OCI-LY7 (cell line): ENCODE results near the gene GP1BA. TPM values are rescaled to one million over a fixed set of nuclear protein-coding genes. Genes with fewer than 3 reads are reported as not detected.
"Not testable (repeated sequence)": the region's sequence is repeated elsewhere in the genome, so short reads cannot be mapped to it uniquely, and the experiment has no call there.

Experiments
- BruUV-seq: library from RNA; stranded (reverse); fragments of 400-500 nt; replicated peaks from 2 replicates; lab custom pipeline; 2021; lab: Mats Ljungman, UMichigan
- CTCF ChIA-PET: fragments of 300-600 bp; sonication (Branson Sonifier 250); formaldehyde crosslinking; loops from one replicate; lab custom pipeline; 2022; ENCODE audit warnings: antibody characterized with exemption; ENCODE audit not compliant: unreplicated experiment; lab: Charles Lee
- POLR2A ChIA-PET: fragments of 300-600 bp; sonication (Branson Sonifier 250); formaldehyde crosslinking; loops from one replicate; lab custom pipeline; 2022; ENCODE audit warnings: antibody characterized with exemption; lab: Charles Lee
- DNase-seq: peaks from one replicate; pipeline ENCODE4 v3.0.0-alpha.2; 2015; ENCODE audit warnings: low spot score
- H2AFZ ChIP-seq: fragments of 200-600 bp; sonication (generic), shearing (Covaris generic); 2 replicates; pipeline ENCODE4 v1.6.1; 2014; ENCODE audit warnings: mild to moderate bottlenecking, antibody characterized with exemption, low read length, moderate library complexity
- H3K27ac ChIP-seq: fragments of 200-600 bp; sonication (generic); 2 replicates; pipeline ENCODE4 v1.5.1; 2014; ENCODE audit warnings: mixed run types, low read depth, mild to moderate bottlenecking, moderate library complexity, low read length, inconsistent platforms; ENCODE audit not compliant: poor library complexity, severe bottlenecking
- H3K36me3 ChIP-seq: fragments of 200-600 bp; sonication (generic); 2 replicates; pipeline ENCODE4 v1.6.1; 2014; ENCODE audit warnings: mild to moderate bottlenecking, antibody characterized with exemption, low read length, moderate library complexity, mixed read lengths; ENCODE audit not compliant: insufficient read depth
- H3K4me1 ChIP-seq: fragments of 200-600 bp; sonication (generic); 2 replicates; pipeline ENCODE4 v1.5.1; 2014; ENCODE audit warnings: mild to moderate bottlenecking, low read length; ENCODE audit not compliant: insufficient read depth, poor library complexity, severe bottlenecking
- H3K4me2 ChIP-seq: fragments of 200-600 bp; sonication (generic); 2 replicates; pipeline ENCODE4 v1.6.1; 2014; ENCODE audit warnings: mild to moderate bottlenecking, low read length
- H3K4me3 ChIP-seq: fragments of 200-600 bp; sonication (generic); 2 replicates; pipeline ENCODE4 v1.5.1; 2014; ENCODE audit warnings: mild to moderate bottlenecking, low read depth, low read length; ENCODE audit not compliant: poor library complexity, severe bottlenecking
- H3K79me2 ChIP-seq: fragments of 200-600 bp; sonication (generic); 2 replicates; pipeline ENCODE4 v1.6.1; 2016; ENCODE audit warnings: low read depth, mild to moderate bottlenecking, low read length, moderate library complexity, mixed read lengths; ENCODE audit not compliant: insufficient read depth
- H3K9me2 ChIP-seq: fragments of 200-600 bp; sonication (generic); 2 replicates; pipeline ENCODE4 v1.6.1; 2016; ENCODE audit warnings: mild to moderate bottlenecking, low read length, mixed read lengths; ENCODE audit not compliant: insufficient read depth
- H3K9me3 ChIP-seq: fragments of 200-600 bp; sonication (generic); 2 replicates; pipeline ENCODE4 v1.6.1; 2014; ENCODE audit warnings: mild to moderate bottlenecking, mixed run types, low read length, mixed read lengths
- H4K20me1 ChIP-seq: fragments of 200-600 bp; sonication (generic); 2 replicates; pipeline ENCODE4 v1.6.1; 2014; ENCODE audit warnings: mild to moderate bottlenecking, antibody characterized with exemption, low read length, moderate library complexity, mixed read lengths; ENCODE audit not compliant: insufficient read depth
- EZH2phosphoT487 ChIP-seq: fragments of 200-600 bp; sonication (generic); IDR thresholded peaks from 2 replicates; pipeline ENCODE4 v1.6.1; 2018; ENCODE audit warnings: low read depth, borderline replicate concordance, mild to moderate bottlenecking, mixed run types, antibody characterized with exemption, low read length, moderate library complexity, mixed read lengths
- intact Hi-C: fragments of 100-400 bp; cut with micrococcal nuclease; formaldehyde crosslinking; loops from one replicate; pipeline ENCODE4 v1.10.0; 2022; ENCODE audit not compliant: unreplicated experiment
- total RNA-seq, 2 experiments: library from RNA; depleted of rRNA in 1 of 2; stranded (reverse); fragments of >200 nt in 1 of 2; shearing (Covaris generic) in 1 of 2; gene quantifications; 2 replicates each; pipeline ENCODE4 v1.2.3, GENCODE V29; 2014 to 2022
- TF ChIP-seq, protein P1 (sequence below): fragments of 200-600 bp; sonication (generic); conservative IDR thresholded peaks from 2 replicates; pipeline ENCODE4 v1.5.1; 2014; ENCODE audit warnings: mild to moderate bottlenecking, antibody characterized with exemption, low read length, moderate library complexity, mixed read lengths

The GP1BA gene
- total RNA-seq, 2 experiments from 2014 or later = not detected

DNA sequence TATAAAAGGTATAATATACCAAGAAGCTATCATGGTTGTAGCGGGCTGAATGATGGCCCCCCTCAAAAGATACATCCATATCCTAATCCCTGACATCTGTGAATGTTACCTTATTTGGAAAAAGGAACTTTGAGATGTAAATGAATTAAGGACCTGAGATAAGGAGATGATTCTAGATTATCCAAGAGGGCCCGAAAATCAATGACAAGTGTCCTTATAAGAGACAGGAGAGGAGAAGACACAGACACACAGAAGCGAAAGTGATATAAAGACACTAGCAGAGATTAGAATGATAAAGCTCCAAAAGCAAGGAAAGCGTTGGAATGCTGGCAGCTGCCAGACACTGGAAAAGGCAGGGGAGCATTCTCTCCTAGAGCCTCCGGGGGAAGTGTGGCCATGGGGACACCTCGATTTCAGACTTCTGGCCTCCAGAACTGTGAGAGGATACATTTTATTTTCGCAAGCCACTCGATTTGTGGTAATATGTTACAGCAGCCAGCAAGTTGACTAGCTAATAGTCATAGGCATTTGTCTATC is 12.5 kb upstream of the GP1BA start:
- POLR2A ChIA-PET = no interaction called here

GRCh38 chr17:4920351-4921048 is 11.6 kb upstream of the GP1BA start:
- H3K27ac ChIP-seq = no peak overlapping the region
- no peak overlapping the region for H3K4me3 ChIP-seq
- H3K4me2 ChIP-seq = no peak overlapping the region
- intact Hi-C loops = no loop called here
- H3K9me3 ChIP-seq = no peaks in the 10 kb centered on the region
- BruUV-seq = no TSS peak
- ChIA-PET CTCF (no interaction called here), POLR2A (no interaction called here)
- no peaks in the 10 kb centered on the region for H3K4me1 ChIP-seq
- H4K20me1 ChIP-seq = no peaks in the 10 kb centered on the region
- H2AFZ ChIP-seq = no peak overlapping the region
- H3K36me3 ChIP-seq = no peaks in the 10 kb centered on the region
- no peaks in the 10 kb centered on the region for H3K9me2 ChIP-seq
- no peak for DNase-seq
- TF ChIP-seq, protein P1, sequence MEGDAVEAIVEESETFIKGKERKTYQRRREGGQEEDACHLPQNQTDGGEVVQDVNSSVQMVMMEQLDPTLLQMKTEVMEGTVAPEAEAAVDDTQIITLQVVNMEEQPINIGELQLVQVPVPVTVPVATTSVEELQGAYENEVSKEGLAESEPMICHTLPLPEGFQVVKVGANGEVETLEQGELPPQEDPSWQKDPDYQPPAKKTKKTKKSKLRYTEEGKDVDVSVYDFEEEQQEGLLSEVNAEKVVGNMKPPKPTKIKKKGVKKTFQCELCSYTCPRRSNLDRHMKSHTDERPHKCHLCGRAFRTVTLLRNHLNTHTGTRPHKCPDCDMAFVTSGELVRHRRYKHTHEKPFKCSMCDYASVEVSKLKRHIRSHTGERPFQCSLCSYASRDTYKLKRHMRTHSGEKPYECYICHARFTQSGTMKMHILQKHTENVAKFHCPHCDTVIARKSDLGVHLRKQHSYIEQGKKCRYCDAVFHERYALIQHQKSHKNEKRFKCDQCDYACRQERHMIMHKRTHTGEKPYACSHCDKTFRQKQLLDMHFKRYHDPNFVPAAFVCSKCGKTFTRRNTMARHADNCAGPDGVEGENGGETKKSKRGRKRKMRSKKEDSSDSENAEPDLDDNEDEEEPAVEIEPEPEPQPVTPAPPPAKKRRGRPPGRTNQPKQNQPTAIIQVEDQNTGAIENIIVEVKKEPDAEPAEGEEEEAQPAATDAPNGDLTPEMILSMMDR = no peak
- no peak for TF ChIP-seq EZH2phosphoT487
- no peaks in the 10 kb centered on the region for H3K79me2 ChIP-seq

More for the DNA sequence above, 12.5 kb upstream of the GP1BA start:
- H4K20me1 ChIP-seq = no peaks in the 10 kb centered on the region
- no peaks in the 10 kb centered on the region for H3K36me3 ChIP-seq
- DNase-seq = no peak
- no peak overlapping the region for H3K4me2 ChIP-seq
- H3K9me2 ChIP-seq = no peaks in the 10 kb centered on the region
- no TSS peak for BruUV-seq
- H3K4me1 ChIP-seq = no peaks in the 10 kb centered on the region
- no peaks in the 10 kb centered on the region for H3K9me3 ChIP-seq
- no peak overlapping the region for H3K27ac ChIP-seq
- no peak for TF ChIP-seq EZH2phosphoT487
- TF ChIP-seq, protein P1 = no peak
- CTCF ChIA-PET = no interaction called here
- H2AFZ ChIP-seq = no peak overlapping the region
- no peaks in the 10 kb centered on the region for H3K79me2 ChIP-seq
- H3K4me3 ChIP-seq = no peak overlapping the region
- intact Hi-C loops = no loop called here

DNA sequence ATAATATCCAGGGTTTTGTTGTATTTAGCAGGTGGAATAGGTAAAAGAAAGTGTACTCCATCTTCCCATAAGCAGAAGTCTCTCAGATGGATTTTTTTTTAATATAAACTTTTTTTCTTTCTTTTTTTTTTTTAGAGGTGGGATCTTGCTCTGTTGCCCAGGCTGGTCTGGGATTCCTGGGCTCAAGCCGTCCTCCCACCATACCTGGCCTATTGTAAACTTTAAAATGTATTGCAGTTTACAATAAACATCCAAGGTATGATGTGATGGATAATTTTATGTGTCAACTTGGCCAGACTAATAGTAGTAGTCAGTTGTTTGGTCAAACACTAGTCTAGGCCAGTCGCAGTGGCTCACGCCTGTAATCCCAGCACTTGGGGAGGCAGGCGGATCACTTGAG is 10.8 kb upstream of the GP1BA start:
- intact Hi-C loops = no loop called here
- TF ChIP-seq, protein P1 = no peak
- no peak for TF ChIP-seq EZH2phosphoT487
- Histone ChIP-seq H3K4me1 (no peaks in the 10 kb centered on the region), H3K27ac (no peak overlapping the region), H3K4me3 (no peak overlapping the region), H2AFZ (no peak overlapping the region), H3K36me3 (no peaks in the 10 kb centered on the region), H3K79me2 (no peaks in the 10 kb centered on the region), H3K9me3 (no peaks in the 10 kb centered on the region), H4K20me1 (no peaks in the 10 kb centered on the region), H3K4me2 (no peak overlapping the region), H3K9me2 (no peaks in the 10 kb centered on the region)
- ChIA-PET CTCF (no interaction called here), POLR2A (no interaction called here)
- BruUV-seq = no TSS peak
- no peak for DNase-seq

DNA sequence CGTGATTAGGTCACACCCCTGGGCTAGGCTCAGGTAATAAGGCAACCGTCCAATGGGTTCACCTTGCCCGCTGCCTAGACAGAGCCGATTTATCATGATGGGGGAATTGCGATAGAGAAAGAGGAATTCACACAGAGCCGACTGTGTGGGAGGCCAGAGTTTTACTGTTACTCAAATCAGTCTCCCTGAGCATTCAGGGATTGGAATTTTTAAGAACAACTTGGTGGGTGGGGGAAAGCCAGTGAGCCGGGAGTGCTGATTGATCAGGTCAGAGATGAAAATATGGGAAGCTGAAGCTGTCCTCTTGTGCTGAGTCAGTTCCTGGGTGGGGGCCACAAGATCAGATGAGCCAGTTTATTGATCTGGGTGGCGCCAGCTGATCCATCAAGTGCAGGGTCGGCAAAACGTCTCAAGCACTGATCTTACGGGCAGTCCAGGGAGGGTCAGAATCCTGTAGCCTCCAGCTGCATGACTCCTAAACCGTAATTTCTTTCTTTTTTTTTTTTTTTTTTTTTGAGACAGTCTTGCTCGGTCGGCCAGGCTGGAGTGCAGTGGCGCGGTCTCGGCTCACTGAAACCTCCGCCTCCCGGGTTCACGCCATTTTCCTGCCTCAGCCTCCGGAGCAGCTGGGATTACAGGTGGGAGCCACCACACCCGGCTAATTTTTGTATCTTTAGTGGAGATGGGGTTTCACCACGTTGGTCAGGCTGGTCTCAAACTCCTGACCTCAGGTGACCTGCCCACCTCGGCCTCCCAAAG is 5.3 kb upstream of the GP1BA start:
- H2AFZ ChIP-seq, CTCF ChIA-PET, H3K27ac ChIP-seq, H3K4me1 ChIP-seq, H3K4me3 ChIP-seq, H3K9me3 ChIP-seq, H3K79me2 ChIP-seq, H3K4me2 ChIP-seq, H3K9me2 ChIP-seq, BruUV-seq, DNase-seq, intact Hi-C loops, H4K20me1 ChIP-seq: not testable (repeated sequence)
- peaks cover 14% of the 10 kb centered on the region for H3K36me3 ChIP-seq
- POLR2A ChIA-PET = interaction anchor here (0.7 kb wide), 1 partner anchor 349 kb away, joined by 3 read pairs; no protein-coding TSS in a partner anchor
